ENCODE results near the gene BNC2.

- no peak for TF ChIP-seq EZH2 (IDR thresholded peaks at IDR 0.05; ENCODE audit: low read depth)
- no peak for TF ChIP-seq CTCF (conservative IDR thresholded peaks at IDR 0.05)
These were observed 191.1 kb downstream of the BNC2 start for GRCh38 chr9:16679327-16679821.

Measured in PC-9 (cell line).